GM18867 (cell line): ENCODE results near the gene ACY1.

Source experiments
- ATAC-seq: cut with Tn5 transposase; IDR thresholded peaks from one replicate; pipeline ENCODE4 v1.9.1; 2021; ENCODE audit warnings: mild to moderate bottlenecking, moderate library complexity; ENCODE audit not compliant: unreplicated experiment

The ACY1 gene

DNA sequence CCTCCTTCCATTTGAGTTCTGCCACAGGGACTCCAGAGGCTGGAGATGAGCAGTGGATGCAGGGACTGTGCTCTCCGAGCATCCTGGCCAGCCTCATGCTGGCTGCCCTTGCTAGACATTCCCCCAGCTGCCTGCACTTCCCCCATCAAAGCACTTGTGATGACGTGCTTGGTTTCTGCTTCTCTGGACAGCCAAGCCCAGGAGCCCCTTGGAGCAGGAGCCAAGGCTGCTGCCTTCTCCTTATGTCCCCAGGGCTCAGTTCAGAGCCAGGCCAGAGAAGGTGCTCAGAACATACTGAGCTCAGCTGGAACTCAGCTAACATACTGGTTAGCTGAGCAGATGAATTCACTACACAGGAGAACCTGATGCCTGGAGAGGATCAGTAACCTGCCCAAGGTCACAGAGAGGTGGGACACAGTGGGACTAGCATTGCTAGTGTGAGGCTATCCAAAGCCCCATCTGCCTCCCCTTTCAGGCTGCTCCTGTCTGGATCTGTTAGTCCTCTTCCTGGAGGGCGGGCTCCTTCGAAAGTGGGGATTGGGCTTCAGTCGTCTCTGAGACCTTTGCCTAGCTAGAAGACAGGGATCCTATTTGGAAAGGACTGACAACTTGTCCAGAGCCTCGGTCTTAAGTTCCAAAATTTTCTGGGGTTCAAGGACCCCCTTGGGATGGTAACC lies 20.3 kb upstream of the ACY1 start:
- ATAC-seq: no peak

- ATAC-seq: no peak
These were observed 19.3 kb upstream of the ACY1 start for GRCh38 chr3:51963951-51964451.

GRCh38 chr3:51964521-51964920 lies 18.8 kb upstream of the ACY1 start:
- ATAC-seq: no peak

DNA sequence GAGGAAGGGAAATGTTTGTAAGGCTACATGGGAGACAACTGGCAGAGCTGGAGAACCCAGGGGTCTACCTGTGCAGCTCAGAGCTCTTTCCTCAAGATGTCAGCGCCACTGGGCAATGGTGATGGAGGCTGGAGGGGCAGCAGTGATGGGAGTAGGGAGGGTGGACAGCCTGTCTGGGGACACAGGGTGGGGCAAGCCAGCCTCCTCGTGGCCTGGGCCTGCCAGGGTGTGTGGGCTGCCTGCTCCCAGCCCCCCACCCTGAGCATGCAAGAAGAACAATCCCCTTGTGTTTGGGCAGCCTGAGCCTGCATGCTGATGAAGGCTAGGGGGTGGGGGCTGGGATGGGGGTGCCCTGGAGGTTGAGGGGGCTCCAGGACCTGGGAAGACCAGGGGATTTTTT lies 17.3 kb upstream of the ACY1 start:
- ATAC-seq: no peak

DNA sequence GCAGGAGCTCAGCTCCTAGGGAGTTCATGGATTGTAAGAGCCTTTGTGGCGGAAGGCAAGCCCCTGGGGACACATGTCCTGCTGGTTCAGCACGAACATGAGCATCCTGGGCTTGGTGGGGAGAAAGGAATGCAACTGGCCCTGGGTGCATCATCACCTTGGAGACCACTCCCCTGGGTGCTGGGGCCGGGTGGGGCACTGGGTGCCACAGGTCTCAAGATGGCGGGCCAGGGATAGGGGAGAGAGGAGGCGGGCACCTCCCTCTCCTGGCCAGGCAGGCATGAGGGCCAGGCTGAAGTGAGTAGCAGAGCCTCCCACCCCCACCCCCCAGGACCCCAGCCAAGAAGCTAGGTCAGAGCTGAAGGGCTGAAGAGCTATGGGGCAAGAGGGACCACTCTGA lies 16.8 kb upstream of the ACY1 start:
- no peak for ATAC-seq

DNA sequence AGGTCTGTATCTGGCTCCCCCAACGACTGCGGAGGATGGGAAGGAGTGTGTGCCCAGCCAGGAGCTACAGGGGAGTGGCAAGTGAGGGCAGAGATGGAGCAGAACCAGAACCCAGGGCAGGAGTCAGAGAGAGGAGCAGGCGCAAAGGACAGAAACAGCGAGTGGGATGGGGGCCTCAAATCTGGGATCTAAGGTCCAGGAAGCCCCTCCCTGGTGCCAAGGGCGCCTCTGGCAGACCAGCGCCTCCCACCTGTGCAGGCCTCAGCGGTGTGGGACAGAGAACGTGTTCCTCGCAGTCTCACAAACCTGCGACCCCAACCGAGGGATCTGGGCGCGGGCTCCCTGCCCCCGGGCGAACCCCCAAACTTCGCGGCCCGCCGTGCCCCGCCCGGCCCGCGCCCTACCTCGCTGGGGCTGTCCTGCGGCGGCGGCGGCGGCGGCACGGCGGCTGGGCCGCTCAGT lies 16.4 kb upstream of the ACY1 start:
- ATAC-seq: no peak

DNA sequence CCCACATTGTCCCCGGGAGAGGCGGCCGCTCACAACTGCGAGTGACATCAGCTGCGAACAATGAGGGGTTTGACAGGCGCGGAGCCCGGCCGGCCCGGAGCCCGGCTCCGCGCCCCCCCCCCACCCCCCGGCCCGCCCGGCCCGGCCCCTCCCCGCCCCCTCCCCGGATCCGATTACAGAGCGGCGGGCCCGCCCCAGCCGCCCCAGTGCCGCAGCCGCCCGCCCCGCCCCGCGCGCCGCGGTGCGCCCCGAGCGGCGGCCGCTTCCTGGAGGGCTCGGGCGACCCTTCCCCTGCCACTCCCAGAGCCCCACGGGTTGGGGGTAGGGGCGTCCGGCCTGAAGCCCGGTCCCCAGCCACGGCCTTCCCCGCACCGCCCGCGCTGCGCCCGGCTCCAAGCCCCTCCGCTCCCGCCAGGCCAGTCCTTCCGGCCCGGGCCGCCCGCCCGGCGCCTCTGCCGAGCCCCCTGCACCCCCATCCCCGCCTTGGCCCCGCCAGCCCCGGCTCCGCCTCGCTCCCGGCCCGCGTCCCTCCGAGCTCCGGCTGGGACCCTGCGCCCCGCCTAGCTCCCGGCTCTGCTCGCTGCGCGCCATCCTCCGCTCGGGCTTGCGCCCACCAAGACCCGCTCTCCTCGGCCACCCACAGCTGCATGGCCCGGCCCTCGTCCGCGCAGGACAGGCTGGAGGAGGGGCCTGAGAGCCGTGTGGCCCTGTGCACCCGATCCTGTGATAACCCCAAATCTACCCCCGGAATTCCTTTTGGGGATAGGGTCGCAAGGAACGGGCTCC lies 15.8 kb upstream of the ACY1 start, which contains the start of gene PCBP4:
PCBP4 (minus strand) TSS at position 71 of the 786 bp plus-strand sequence. CDS start 6,214 bp downstream, outside the sequence.
- peak; percentile 56 for ATAC-seq

GRCh38 chr3:51968170-51968775 lies 15.1 kb upstream of the ACY1 start:
- ATAC-seq: no peak

DNA sequence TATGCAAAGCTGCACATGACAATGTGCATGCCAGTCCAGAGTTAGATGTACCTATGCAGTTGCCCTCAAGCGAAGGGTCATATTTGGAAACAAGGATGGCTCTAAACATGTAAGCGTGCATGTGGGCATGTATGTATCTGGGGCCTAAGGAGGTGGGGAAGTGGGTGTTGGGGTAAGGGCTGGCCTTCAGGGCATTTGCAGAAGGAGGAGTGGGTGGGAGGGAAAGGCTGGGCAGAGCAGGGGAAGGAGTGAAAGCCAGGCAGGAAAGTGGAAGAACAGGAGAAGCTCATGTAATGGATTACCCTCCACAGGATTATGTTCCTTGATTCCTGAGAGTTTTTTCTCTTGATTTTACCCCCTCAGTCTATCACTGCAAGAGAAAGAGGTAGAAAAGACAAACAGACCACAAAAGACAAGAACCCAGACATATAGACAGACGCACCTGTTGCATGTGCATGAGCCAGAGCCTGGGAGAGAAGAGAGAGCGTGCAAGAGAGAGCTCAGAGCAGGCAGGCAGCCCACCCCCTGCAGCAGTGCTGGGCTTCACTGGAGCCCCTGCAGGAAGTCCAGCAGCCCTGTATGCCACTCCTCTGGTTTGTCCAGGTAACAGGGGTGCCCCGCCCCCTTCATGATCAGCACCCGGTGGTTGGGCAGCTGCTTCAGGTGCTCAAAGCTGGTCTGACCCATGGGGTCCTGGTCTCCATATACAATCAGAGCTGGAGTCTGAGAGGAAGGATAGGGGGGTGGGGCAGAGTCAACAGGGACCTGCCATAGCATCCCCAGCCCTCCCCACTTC lies 14.3 kb upstream of the ACY1 start:
- ATAC-seq: no peak

DNA sequence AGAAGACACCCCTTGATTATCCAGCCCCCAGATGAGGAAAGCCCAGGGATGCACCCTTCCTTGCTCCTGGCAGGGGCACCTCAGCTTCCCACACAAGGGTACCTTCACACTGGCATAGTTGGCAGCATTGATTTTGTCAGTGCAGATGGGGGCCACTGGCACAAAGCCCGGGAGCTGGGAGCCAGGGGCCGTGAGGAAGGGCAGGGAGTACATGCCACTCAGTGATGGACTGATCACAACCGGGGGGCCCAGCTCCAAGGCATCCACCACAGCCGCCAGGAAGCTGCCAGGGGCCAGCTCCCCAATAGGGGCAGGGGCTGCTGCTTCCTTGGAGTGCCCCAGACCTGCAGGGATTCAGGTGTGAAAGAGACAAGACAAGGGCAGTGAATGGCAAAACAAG lies 13.5 kb upstream of the ACY1 start:
- no peak for ATAC-seq

DNA sequence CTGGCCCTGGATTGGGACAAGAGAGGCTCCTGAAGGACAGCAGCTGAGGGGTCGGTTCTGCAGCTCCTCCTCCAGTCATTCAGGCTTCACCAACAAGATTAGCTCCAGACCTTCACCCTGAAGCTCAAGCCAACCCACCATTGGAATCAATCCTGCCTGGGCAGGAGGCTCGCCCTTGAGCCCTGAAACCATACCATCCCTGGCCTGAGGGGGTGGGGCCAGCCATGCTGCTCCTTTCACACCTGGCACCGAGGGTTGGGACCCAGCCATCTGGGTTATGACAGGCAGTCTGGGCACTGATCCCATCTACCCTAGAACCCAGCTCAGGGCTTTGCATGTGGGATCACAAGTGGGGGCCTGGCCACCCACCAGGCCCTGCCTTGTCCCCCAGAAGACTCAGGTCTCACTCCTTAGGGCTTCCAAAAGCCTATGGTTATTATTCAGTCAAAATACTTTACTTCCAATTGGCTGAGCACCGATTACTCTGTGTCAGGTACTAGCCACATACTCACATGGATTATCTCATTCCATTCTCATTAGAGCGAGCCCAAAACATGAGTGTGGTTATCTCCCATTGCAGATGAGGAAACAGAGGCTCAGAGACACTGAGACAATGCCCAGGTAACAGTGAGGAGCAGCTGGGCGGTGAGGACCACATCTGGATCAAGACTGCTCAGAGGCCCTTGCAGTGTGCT lies 12.6 kb upstream of the ACY1 start:
- ATAC-seq: no peak

GRCh38 chr3:51971350-51971749 lies 12.0 kb upstream of the ACY1 start:
- no peak for ATAC-seq

GRCh38 chr3:51974277-51974962 lies 8.9 kb upstream of the ACY1 start:
- ATAC-seq: peak; percentile 12

GRCh38 chr3:51974963-51975851 lies 8.1 kb upstream of the ACY1 start, which contains the start of gene ABHD14A:
TSS of gene ABHD14A (plus strand) at chr3:51975064. CDS start at chr3:51975136, 72 bp downstream.
- peak; percentile 65 for ATAC-seq

DNA sequence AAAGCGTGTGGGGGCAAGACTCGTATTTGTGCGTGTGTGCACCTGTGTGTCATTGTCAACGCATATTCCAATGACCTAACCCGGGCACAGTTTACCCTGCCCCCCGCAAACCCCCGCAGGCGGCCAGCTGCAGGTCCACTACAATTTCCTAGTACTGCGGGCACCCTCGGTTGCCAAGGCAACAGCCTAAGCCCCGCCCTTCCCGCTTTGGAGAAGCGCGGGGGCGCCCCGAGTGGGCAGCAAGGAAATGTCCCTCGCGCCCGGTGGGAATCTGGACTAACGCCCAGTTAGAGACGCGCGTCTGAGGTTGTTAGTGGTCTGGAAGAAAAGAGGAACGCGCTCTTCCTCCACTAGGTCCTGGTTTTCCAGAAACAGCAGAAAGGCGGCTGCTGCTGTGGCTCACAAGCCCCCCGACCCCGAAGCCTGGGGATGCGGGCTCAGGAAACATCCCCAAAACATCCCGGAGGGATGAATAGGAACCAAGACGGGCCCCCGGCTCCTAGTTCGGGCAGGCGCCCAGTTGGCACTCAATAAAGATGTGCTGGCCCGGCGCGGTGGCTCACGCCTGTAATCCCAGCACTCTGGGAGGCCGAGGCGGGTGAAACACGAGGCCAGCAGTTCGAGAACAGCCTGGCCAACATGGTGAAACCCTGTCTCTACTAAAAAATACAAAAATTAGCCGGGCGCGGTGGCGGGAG lies 7.3 kb upstream of the ACY1 start:
- no peak for ATAC-seq

- no peak for ATAC-seq
These were observed 5.7 kb upstream of the ACY1 start for GRCh38 chr3:51977446-51978142.

DNA sequence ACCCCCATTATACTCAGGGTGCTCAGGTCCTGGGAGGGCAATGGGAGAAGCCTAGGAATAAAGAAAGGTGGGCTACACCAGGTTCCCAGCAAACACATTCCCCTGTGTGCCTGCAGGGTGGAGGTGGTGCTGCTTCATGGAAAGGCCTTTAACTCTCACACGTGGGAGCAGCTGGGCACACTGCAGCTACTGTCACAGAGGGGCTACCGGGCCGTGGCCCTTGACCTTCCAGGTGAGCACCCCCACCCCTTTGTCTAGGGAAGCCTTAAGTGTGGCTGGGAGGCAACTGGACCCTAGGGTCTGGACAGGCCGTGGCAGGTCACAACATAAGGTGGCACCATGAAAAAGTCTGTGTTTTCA lies 5.2 kb upstream of the ACY1 start:
- no peak for ATAC-seq
